HG02588 (cell line): ENCODE data around the gene MTX1.
"Not testable (repeated sequence)": the region's sequence is repeated elsewhere in the genome, so short reads cannot be mapped to it uniquely, and the experiment has no call there.

Experiments used
- ATAC-seq: cut with Tn5 transposase; IDR thresholded peaks from one replicate; pipeline ENCODE4 v1.9.1; 2021; ENCODE audit warnings: mild to moderate bottlenecking, moderate library complexity; ENCODE audit not compliant: unreplicated experiment

Gene MTX1

DNA sequence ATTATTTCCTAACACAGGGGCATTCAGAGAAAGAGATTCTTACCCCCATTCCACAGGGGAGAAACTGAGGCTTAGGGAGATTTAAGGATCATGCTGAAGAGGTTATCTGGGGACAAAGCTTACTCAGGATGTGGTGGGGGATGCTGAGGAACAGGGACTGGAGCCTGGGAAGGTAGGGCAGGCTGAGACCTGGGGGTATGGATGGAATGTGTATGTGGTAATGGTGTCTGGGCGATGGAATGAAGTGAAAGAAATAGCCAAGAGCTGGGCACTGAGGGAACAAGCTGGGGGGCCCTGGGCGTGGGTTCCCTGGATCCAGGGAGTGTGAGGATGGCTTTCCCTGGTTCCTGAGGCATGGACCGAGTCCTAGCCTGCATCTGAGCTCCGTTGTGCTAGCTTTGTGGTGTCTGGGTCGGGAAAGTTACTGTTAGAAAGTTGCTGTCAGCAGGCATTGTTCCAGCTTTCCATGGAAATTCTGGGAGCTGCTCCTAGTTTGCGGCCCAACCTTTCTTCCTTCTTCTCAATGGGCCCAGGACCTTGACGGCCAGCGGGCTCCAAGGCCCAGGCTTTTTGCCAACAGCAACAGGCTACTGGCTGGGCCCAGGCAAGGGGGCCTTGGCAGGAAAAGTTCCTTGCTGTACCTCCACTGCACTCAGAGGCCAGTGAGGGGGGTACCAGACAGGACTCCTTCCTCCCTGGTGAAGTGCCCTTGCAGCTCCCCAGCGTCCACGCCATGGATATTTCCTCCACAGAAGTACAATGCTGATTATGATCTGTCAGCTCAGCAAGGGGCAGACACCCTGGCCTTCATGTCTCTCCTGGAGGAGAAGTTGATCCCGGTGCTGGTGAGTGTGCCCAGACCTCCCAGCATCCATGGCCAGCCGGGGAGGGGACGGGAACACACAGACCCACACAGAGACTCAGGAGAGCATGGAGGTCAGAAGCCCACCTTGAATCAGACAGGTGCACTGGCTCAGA is 23.8 kb downstream of the MTX1 start:
- ATAC-seq = not testable (repeated sequence)

DNA sequence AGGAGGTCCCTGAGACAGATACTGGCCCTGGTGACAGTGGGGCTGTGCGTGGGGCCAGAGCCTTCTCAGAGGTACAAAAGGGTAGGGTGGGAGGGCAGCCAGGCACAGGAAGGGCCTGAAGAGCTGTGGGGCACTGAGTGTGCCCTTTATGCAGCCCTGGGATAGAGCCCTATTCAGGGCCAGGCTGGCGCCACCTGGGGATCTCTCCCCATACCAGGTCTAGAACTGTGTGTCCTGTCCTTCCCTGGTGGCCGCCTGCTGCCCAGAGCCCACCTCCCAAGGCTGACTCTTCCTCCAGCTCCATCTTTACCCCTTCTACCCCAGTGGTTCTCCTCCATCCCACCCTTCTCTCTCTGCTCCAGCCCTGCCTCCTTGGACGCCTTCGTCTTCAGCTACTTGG is 25.0 kb downstream of the MTX1 start:
- not testable (repeated sequence) for ATAC-seq

DNA sequence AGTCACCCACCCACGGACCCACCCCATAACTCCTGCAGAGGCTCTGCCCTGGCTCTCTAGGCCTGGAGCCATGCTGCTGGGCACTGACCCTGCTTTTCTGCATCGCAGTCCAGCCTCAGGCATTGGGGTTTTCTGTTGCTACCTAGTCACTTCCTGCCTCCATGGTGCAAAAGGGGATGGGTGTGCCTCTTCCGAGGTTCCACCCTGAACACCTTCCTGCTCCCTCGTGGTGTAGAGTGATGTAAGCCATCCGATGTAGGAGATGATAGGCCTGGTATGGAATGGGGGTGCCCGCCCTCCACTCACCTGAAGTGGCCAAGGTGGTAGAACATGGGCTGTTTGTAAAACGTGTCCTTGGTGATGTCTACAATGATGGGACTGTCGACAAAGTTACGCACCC is 26.9 kb downstream of the MTX1 start:
- not testable (repeated sequence) for ATAC-seq

DNA sequence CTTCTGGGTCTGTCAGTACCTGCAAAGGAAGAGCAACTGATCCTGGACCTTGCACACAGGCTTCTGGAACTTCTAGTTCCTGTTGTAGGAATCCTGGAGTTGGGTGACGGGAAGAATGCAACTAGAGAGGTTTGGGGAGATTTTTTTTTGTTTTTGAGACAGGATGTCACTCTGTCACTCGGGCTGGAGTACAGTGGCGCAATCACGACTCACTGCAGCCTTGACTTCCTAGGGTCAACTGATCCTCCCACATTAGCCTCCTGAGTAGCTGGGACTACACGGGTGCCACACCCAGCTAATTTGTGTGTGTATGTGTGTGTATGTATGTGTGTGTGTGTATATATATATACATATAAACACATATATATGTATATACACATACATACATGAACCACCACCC is 28.0 kb downstream of the MTX1 start:
- no peak for ATAC-seq

DNA sequence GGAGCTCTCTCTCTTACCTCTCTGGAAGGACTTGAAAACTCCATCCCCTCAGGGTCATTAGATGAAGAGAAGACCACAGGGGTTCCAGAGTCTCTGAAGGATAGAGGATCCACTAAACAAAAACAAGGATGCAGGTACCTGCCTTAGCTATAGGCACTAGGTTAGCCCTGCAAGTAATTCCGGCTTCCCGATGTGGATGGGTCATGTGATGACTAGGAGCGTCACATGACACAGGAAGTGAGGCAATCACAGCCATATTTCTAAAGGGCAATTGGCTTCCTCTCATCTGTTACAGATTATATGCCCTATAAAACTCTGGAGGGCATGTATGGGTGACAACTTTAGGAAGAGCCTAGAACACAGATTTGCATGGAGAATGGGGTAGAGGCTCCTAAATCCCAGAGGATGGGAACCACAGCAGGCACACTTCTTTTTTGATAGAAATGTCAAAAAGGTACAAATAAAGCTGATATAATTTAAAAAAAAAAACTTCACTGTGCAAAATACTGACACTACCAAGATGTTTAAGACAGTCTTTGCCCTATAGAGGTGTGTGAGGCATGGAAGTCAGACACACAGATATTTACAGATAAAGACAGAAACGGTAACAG is 32.7 kb downstream of the MTX1 start:
- ATAC-seq = peak; percentile 27

DNA sequence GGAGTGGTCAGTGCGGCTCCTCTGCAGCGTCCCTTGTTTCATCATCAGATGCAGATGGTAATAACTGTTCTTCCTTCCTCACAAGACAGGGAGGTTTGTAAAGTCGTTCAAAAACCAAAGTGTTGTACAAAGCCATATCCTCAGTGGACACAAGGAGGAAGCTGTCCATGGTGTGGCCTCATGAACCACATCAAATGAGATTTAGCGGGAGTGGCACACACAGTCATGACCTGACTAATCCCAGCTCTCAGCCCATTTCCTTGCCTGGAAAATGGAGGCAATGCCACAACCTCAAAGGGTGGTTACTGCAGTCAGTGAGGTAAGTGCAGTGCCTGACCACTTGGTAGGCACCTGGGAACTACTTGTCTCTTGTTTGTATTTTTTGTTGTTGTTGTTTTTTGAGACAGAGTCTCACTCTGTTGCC is 33.4 kb downstream of the MTX1 start:
- no peak for ATAC-seq

DNA sequence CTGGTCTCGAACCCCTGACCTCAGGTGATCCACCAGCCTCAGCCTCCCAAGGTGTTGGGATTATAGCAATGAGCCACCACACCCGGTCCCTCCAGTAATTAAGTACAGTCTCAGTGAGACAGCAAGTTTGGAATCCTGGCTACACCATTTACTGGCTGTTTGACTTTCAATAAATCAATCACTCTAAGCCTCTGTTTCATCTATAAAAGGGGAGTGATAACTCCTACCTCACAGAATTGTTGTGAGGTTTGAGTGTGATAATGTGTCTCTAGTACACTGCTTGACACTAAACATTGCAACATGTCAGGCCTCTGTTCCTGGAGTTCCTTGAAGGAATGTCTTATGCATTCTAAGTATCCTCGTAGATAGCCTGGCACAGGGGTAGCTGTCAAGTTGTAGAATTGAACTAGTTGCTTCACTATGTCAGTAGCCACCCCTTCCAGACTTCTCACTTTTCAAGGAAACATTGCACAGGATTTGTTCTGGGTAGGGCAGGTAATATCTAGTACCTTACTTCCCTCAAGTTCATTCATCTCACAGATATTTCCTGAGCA is 34.4 kb downstream of the MTX1 start:
- ATAC-seq = no peak

DNA sequence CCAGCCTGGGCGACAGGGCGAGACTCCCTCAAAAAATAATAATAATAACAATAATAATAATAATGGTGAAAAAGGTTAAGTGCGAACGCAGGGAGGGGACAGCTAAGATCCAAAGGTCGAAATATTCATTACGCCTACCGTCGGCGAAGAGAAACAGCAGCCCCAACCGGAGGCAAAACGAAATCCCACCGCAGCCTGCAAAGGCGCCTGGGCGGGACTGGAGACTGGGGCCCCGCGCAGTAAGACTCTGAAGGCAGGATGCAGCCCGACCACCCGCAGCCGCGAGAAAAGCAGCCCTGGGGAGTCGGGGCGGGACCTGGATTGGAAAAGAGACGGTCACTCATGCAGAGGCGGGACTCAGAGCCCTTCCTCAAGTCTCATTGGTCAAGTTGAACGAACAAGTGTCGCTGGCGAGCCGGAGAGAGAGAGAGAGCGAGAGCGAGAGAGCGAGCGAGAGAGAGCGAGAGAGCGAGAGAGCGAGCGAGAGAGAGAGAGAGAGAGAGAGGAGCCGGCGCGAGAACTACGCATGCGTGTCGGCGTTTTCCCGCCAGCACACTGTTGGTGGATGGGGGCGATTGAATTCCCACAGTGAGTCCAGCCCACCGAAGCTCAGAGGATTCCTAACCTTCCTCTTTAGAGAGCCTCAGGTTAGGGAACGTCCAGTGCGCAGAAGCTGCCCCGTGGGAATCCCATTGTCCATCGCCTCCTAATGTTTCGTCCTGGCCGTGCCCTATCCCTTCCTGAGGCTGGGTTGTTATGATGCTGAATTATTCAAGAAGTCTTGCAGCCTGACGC is 36.1 kb downstream of the MTX1 start:
- peak; percentile 83 for ATAC-seq

DNA sequence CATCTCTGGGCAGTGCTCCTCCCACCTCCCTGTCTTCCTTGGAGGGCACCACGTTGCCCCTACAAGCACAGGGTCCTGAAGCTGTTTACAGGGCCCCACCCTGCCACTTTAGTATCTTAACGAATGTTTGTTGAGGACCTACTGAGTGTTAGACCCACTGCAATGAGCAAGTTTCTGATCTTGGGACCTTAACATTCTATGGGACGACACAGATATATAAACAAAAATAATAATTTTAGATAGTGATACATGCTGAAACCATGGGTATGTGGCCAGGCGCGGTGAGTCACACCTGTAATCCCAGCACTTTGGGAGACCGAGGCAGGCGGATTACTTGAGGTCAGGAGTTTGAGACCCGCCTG is 36.6 kb downstream of the MTX1 start:
- ATAC-seq = no peak

DNA sequence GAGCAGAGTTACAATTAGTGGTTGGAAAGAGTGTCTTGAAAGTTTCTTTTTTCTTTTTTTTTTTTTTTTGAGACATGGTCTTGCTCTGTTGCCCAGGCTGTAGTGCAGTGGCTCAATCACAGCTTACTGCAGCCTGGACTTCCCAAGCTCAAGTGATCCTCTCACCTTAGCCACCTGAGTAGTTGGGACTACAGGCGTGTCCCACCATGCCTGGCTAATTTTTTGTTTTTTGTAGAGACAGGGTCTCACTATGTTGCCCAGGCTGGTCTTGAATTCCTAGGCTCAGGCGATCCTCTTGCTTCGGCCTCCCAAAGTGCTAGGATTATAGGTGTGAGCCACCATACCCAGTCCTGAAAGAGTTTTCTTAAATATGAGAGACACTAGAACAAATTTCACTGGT is 38.3 kb downstream of the MTX1 start:
- not testable (repeated sequence) for ATAC-seq

DNA sequence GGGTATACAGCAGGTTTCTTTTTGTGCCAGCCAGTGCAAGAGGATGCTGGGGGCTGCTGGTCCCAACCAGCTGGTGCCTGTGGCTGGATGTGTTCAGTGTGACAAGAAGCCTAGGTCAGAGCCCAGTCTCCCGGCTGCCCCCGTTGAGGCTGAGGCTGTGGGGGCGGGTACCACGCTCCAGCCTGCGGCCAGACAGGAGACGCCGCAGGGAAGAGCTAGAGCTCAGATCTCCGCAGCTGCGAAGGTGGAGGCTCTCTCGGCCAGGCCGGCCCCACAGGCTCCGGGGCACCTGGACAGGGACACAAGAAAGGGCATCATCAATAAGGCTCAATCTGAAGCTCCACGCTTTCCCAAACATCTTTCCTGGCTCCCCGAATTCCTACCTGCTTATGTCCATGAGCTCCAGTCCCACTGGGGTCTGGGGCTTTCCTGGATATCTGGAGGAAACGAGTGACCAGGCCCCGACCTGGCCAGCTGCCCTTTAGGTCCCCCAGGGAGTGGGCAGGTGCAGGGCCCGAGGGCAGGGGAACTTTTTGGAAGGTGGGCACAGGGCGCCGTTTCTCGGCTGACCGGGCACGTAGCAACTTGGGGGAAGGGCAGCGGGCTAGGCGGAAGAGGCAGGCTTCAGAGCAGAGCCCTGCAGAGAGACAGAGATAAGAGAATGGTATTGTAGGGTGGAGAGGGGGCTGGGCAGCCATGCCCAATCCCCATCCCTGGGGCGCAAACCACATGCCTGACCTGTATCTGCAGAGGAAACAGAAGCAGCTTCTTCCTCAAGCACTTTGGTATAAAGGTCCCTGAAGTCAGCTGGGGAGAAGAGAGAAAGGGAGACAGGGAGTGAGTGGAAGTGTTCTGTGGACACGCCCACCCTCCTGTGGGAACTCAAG is 39.4 kb downstream of the MTX1 start:
- no peak for ATAC-seq

DNA sequence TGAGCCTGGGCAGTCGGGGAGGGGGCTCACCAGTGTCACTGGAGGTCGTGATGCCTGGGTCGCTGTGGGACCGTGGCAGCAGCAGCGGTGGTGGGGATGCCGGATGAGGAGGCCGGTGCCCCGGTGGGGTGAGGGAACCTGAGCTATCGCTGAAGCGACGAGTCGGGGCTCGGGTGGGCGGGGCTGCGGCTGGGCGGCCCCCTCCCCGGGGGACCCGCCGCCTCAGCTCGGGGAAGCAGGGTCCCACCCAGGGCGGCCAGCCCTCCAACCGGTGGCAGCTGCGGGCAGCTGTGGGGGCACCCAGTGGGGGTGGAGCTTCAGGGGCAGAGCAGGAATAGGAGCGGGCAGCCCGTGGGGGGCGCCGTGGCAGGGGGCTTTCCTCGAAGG is 41.7 kb downstream of the MTX1 start:
- no peak for ATAC-seq

DNA sequence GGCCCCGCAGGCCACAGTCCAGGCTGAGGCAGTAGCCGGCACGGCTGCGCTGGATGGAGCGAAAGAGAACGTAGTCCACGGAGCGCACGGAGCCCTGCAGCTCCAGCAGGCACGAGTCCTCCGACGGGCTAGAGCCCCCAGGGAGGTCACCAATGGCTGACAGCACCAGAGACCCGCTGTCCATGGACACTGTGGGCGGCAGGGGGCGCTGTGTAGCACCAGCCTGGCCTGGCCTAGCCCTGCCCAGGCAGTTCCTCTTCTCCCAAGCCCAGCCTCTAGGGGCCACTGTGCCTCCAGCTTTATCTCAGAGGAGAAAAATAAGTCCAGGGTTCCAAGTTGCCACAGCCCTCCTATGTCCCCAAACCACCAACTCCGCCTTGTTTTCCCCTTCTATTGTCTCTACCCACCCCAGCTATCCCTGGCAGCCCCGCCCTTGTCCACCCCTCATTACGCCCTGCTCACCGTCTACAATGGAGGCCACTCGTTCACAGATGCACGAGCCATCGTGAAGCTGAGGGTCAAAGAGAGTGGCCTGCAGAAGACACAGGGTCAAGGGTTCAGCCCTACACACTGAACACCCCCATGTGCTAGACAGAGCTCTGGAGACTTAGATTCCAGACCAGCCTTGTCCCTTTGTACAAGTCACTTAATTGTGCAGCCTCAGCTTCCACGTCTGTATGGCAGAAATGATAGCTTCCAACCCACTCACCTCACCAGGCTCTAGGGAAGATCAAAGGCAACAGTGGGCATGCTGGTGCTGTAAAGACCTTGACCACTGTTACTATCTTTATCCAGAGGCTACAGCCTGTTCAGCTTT is 42.3 kb downstream of the MTX1 start:
- ATAC-seq = peak; percentile 83

DNA sequence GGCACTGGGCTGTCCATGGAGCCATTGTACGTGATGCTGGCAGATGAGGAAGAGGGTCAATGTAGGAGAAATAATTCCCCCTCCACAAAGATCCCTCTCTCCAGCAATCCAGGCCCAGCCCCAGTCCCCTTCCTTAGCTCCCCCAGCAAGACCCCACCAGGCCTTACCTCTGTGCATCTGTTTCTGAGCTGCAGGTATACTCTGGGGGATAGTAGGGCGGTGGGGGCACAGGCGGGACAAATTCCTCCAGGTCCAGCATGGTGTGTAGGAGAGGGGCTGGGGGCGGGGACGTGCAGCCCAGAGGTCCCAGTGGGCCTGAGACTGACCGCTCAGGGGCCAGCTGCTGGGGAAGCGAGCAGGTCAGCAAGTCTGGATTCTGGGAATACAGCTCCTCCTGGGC is 43.1 kb downstream of the MTX1 start:
- ATAC-seq = no peak

DNA sequence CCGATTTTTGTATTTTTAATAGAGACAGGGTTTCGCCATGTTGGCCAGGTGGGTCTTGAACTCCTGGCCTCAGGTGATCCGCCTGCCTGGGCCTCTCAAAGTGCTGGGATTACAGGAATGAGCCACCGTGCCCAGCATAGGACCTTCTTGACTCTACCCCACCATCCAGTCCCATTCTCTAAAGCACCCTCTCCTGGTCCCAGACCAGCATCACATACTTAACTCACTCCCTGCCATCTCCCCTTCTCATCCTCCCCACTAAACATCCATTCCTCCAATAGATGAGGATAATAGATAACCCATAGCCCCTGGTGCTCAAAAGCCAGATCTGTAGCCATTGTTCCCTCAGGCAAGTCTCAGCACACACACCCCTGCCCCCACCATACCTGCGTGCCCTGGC is 44.7 kb downstream of the MTX1 start:
- no peak for ATAC-seq

DNA sequence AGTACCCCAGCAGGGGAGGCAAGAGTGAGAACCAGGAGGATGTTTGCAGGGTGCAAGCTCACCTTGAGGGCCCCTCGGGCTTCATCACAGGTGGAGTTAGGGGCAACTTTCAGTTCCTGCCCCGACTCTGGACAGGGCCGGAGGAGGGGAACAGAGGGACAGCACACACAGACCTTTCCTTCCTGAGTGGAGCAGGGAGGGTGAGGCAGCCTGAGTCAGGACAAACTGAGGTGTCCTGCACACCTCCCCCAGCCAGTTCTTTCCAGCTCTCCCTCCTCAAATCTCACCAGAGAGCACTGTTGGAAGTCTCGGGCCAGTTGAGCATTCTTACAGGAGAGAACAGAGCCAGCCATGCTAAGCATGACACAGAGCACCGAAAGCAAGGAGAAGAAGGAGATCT is 45.3 kb downstream of the MTX1 start:
- ATAC-seq = no peak

DNA sequence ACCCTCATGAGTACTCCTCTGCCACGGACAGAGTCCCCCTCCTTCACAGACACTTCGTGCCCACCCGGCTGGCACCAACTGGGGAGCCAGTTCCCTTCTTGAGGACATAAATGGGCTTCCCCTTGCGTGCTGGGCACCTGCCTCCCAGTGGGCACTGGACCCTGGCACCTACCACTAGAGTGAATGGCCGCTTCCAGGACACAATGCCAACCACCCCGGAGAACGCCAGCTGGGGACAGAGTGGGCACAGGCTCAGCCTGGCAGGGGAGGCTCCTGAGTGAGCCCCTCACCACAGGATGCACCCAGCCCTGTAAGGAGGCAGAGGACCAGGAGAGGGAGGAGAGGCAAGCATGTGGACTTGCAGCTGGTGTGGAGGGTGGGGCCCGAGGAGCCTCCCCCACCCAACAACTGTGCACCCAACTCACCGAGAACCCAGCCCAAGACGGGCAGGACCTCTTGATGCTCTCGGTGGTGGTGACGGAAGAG is 45.8 kb downstream of the MTX1 start:
- ATAC-seq = no peak

DNA sequence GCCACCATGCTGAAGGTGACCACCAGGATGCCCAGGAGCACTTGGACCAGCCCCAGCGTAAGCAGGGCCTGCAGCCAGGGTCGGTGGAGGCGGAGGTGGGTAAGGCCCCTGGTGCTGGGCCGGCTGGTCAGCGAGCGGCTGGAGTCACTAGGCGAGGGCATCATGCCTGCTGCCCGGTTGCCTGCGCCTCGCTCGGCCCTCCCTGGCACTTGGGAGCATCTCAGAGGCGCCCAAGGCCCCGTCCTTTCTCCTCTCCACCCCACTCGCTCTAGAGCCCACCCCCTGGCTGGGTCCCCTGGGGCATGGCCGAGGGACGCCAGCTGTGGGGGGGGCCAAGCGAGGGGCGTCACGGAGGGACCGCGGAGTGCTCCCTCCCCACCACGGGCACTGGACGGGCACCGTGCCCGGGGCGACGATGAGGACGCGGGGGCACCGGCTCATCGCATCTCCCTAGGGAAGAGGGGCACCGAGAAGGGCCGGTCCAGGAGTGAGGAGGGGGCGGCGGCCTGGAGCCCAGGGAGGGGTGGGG is 46.3 kb downstream of the MTX1 start:
- no peak for ATAC-seq
